HEK293T (cell line): ENCODE measurements around the gene CASTOR2.
"Not testable (repeated sequence)": the region's sequence is repeated elsewhere in the genome, so short reads cannot be mapped to it uniquely, and the experiment has no call there.

ENCODE experiments used
- ARNT ChIP-seq: fragments of 450-650 bp; IDR thresholded peaks from 2 replicates; pipeline ENCODE4 v1.6.1; 2017; ENCODE audit warnings: mild to moderate bottlenecking
- ELF4 ChIP-seq: fragments of 450-650 bp; IDR thresholded peaks from 2 replicates; pipeline ENCODE4 v1.6.1; 2017; ENCODE audit warnings: antibody characterized with exemption
- FOXM1 ChIP-seq: fragments of 450-650 bp; IDR thresholded peaks from 2 replicates; pipeline ENCODE4 v1.6.1; 2017; ENCODE audit warnings: mild to moderate bottlenecking, borderline replicate concordance
- SP1 ChIP-seq: fragments of 450-650 bp; IDR thresholded peaks from 2 replicates; pipeline ENCODE4 v1.6.1; 2017

- not testable (repeated sequence) for TF ChIP-seq ELF4, FOXM1, ARNT, SP1
These were observed 1.8 kb downstream of the CASTOR2 start for GRCh38 chr7:74966208-74966854.
